MG63 (cell line): Measurements from ENCODE around the gene SPSB1. TPM values are rescaled to one million over a fixed set of nuclear protein-coding genes. Genes with fewer than 3 reads are reported as not detected.

ENCODE experiments used
- DNase-seq: peaks from one replicate; pipeline ENCODE4 v3.0.0-alpha.2; 2020
- H3K27me3 ChIP-seq: fragments of 250-450 bp; sonication (Bioruptor Pico); 2 replicates; pipeline ENCODE4 v1.5.1; 2020; ENCODE audit warnings: mild to moderate bottlenecking, moderate library complexity
- H3K36me3 ChIP-seq: fragments of 250-450 bp; sonication (Bioruptor Pico); 2 replicates; pipeline ENCODE4 v1.5.1; 2020; ENCODE audit warnings: mild to moderate bottlenecking, moderate library complexity
- H3K4me3 ChIP-seq: fragments of 250-450 bp; sonication (Bioruptor Pico); 2 replicates; pipeline ENCODE4 v1.5.1; 2020; ENCODE audit warnings: mild to moderate bottlenecking, moderate library complexity
- H3K9me3 ChIP-seq: fragments of 250-450 bp; sonication (Bioruptor Pico); 2 replicates; pipeline ENCODE4 v1.5.1; 2020; ENCODE audit warnings: mild to moderate bottlenecking, moderate library complexity
- total RNA-seq: library from RNA; depleted of rRNA; stranded (reverse); fragments of >200 nt; shearing (Covaris generic); gene quantifications from 2 replicates; pipeline ENCODE4 v1.2.3, GENCODE V29; 2014; ENCODE audit warnings: low replicate concordance; rRNA removed

The SPSB1 gene
- total RNA-seq, 1 experiment from 2014 or later = 11.4 TPM

- DNase-seq = no peak
- no peaks in the 10 kb centered on the region for H3K9me3 ChIP-seq
- peaks cover 4% of the 10 kb centered on the region; the same call in 1 of the 2 replicates for H3K27me3 ChIP-seq
- no peak overlapping the region for H3K4me3 ChIP-seq
- H3K36me3 ChIP-seq = no peaks in the 10 kb centered on the region
These were observed 124.3 kb downstream of the SPSB1 start for GRCh38 chr1:9416918-9417500.

- DNase-seq = no peak
- peaks cover 10% of the 10 kb centered on the region for H3K27me3 ChIP-seq
- H3K9me3 ChIP-seq = no peaks in the 10 kb centered on the region
- H3K36me3 ChIP-seq = no peaks in the 10 kb centered on the region
- H3K4me3 ChIP-seq = no peak overlapping the region
These were observed 125.0 kb downstream of the SPSB1 start for GRCh38 chr1:9417695-9418094.

DNA sequence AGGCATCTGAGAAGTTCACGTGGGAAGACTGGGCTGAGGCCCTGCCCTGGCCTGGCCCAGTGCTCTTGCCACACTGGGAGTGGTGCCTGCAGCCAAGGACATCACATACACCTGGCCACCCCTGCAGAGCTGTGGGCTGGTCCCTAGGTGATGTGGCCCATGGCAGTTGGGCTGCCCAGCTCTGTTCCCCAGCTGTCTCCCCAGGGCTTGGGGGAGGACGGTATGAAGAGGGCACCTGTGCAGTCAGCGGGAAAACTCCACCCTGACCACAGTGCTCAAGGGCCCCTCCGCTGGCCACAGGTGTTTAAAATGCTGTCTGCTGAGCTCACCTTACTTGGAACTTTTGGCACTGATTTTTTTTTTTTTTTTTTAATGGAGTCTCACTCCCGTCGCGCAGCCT lies 126.2 kb downstream of the SPSB1 start:
- Histone ChIP-seq H3K9me3 (no peaks in the 10 kb centered on the region), H3K4me3 (no peak overlapping the region), H3K36me3 (no peaks in the 10 kb centered on the region), H3K27me3 (peaks cover 12% of the 10 kb centered on the region)
- DNase-seq = no peak

Other genes with a start within 250 kb of the SPSB1 start
- not detected in 2 replicates for gene SLC2A5, start 223.3 kb upstream of the SPSB1 start, total RNA-seq
- 3.1 and 5.2 TPM in 2 replicates for gene GPR157, start 163.8 kb upstream of the SPSB1 start, total RNA-seq
- gene H6PD, start 58.1 kb upstream of the SPSB1 start, total RNA-seq = 14.1 and 16.7 TPM in 2 replicates
- gene SLC25A33, start 246.6 kb downstream of the SPSB1 start, total RNA-seq = 16.6 and 23.9 TPM in 2 replicates